Measurements from ENCODE around the gene GPN2. TPM values are rescaled to one million over a fixed set of nuclear protein-coding genes. Genes with fewer than 3 reads are reported as not detected.
A peak's percentile ranks its signal among the peaks of the same experiment; 100 is the strongest.

GPN2 gene
- total and polyA plus RNA-seq, 2 of the 4 experiments (the other 2 are of a cell fraction), result 15.4 to 22.2 TPM

DNA sequence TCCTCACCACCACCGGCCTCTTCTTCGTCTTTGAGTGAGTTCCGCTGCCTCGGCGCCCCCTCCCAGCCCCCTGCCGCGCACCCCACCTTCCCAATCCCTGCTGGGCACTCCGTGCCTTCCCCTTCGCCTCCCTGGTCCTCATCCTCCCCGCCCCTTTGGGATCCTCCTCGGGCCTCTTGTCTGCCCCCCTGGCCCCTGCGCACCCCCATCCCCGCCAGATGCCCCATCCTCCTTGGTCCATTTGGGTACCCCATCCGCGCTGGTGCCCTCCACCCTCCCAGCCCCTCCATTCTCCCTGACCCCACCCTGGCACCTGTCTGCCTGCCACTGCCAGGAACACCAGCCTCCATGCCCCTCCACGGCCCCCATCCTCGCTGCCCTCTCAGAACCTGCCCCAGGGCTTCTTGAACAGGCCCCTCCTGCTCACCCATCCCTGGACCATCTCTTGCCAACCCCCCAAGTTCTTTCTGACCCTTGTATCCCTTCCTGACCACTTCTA, 62.9 kb downstream of the GPN2 start:
- Histone ChIP-seq H3K18ac (ENCODE audit: low read depth, low read length) (no peak overlapping the region), H3K9me3 (ENCODE audit: control insufficient read depth, insufficient read depth, low read length) (no peaks in the 10 kb centered on the region), H3K79me1 (ENCODE audit: low read depth in 1 of 2, low read length in 2 of 2) (peaks cover 33 to 52% of the 10 kb centered on the region in 2 experiments), H2AK9ac (replicated peaks; ENCODE audit: low read depth, low read length, poor library complexity) (peak overlapping the region; percentile 77), H4K20me1 (ENCODE audit: insufficient read depth, low read length) (peaks cover 41% of the 10 kb centered on the region), H3K4ac (ENCODE audit: low read depth, low read length) (peak overlapping the region; percentile 53), H2BK20ac (ENCODE audit: low read depth, low read length) (no peak overlapping the region), H3K56ac (ENCODE audit: extremely low read depth, insufficient read depth, low read length) (no peak overlapping the region), H2AK5ac (ENCODE audit: low read depth, low read length) (peak overlapping the region; percentile 72), H3K4me1 (ENCODE audit: control insufficient read depth, insufficient read depth, low read length) (peaks cover 25% of the 10 kb centered on the region), H3K4me3 (ENCODE audit: insufficient read depth, low read depth, low read length) (peak overlapping the region; percentile 50), H3K9me1 (ENCODE audit: insufficient read depth, low read length) (peaks cover 11% of the 10 kb centered on the region), H3K14ac (replicated peaks; ENCODE audit: low read depth, low read length) (peak overlapping the region; percentile 2; the same call in 1 of the 2 replicates), H3K4me2 (ENCODE audit: low read depth, low read length) (peak overlapping the region; percentile 99), H4K91ac (ENCODE audit: insufficient read depth, low read depth, low read length) (no peak overlapping the region; the same call in 1 of the 2 replicates), H4K5ac (ENCODE audit: low read depth, low read length) (no peak overlapping the region), H3K27ac (ENCODE audit: insufficient read depth, low read length) (peak overlapping the region; percentile 48; the same call in 1 of the 2 replicates), H2BK5ac (ENCODE audit: low read depth, low read length, poor library complexity, severe bottlenecking) (peak overlapping the region; percentile 15), H3K9ac (ENCODE audit: low read depth, low read length) (peak overlapping the region; percentile 68), H3K23ac (ENCODE audit: low read depth, low read length) (peak overlapping the region; percentile 61), H2AFZ (replicated peaks; ENCODE audit: low read length, poor library complexity) (peak overlapping the region; percentile 92), H4K8ac (ENCODE audit: low read depth in 2 of 2, low read length in 2 of 2) (peak overlapping the region in 1 of 2 experiments; percentile 53; a peak in 1 of 4 replicates), H2BK15ac (ENCODE audit: low read depth, low read length) (no peak overlapping the region), H3K27me3 (ENCODE audit: control insufficient read depth, insufficient read depth, low read length) (no peaks in the 10 kb centered on the region), H2BK120ac (ENCODE audit: low read depth, low read length) (no peak overlapping the region), H3K36me3 (ENCODE audit: control insufficient read depth, insufficient read depth, low read length) (peaks cover 9% of the 10 kb centered on the region; the same call in 1 of the 2 replicates)
- ChIA-PET CTCF (no interaction called here), POLR2A (ENCODE audit: unreplicated experiment) (no interaction called here)
- dilution Hi-C loops (cut with HindIII; ENCODE audit: low sequenced_read_pairs, unreplicated experiment), result no loop called here
- DNase-seq, result no peak
- BruUV-seq (replicated peaks), result no TSS peak
- WGBS, 2 experiments (ENCODE audit: extremely low coverage in 2 of 2, insufficient read length in 1 of 2), result 13% methylated on average over 4 of the region's 17 CpGs; no CpG with 5 or more reads in 1 of the 2 experiments
- intact Hi-C loops (cut with micrococcal nuclease), result no loop called here
- TF ChIP-seq CHD1 (IDR thresholded peaks at IDR 0.05; ENCODE audit: low read depth, low read length) (no peak), MAFK (IDR thresholded peaks at IDR 0.05; ENCODE audit: low read depth, low read length) (no peak), MXI1 (IDR thresholded peaks at IDR 0.05; ENCODE audit: borderline replicate concordance, low read depth, low read length) (no peak), NFE2L2 (IDR thresholded peaks at IDR 0.05; ENCODE audit: low read depth, low read length) (no peak), FOS (IDR thresholded peaks at IDR 0.05; ENCODE audit: low read depth, low read length) (no peak)
- no peak for ATAC-seq (ENCODE audit: low read depth)
- in situ Hi-C loops (cut with MboI; ENCODE audit: low sequenced_read_pairs), result no loop called here

All from IMR-90 (cell line).